Panc1 (cell line): ENCODE measurements around the gene KRTAP5-1.

Experiments used
- CTCF ChIP-seq: fragments of 450-650 bp; IDR thresholded peaks from 2 replicates; pipeline ENCODE4 v1.5.1; 2017; ENCODE audit warnings: mild to moderate bottlenecking
- POLR2AphosphoS5 ChIP-seq: IDR thresholded peaks from 2 replicates; pipeline ENCODE4 v1.6.1; 2012; ENCODE audit warnings: mild to moderate bottlenecking, low read depth, low read length, moderate library complexity
- REST ChIP-seq, 2 experiments: IDR thresholded peaks; 2 replicates each; pipeline ENCODE4 v1.6.1; 2011 to 2012; ENCODE audit warnings: low read depth in 2 of 2, control low read depth in 1 of 2, low read length in 1 of 2, mild to moderate bottlenecking in 1 of 2, moderate library complexity in 1 of 2; ENCODE audit not compliant: insufficient read depth in 1 of 2
- TCF7L2 ChIP-seq: IDR thresholded peaks from 2 replicates; pipeline ENCODE4 v1.6.1; 2011; ENCODE audit warnings: mild to moderate bottlenecking, low read depth, low read length, inconsistent platforms

GRCh38 chr11:1568441-1568911 lies 16.6 kb downstream of the KRTAP5-1 start:
- no peak for TF ChIP-seq CTCF
- TF ChIP-seq POLR2AphosphoS5: no peak
- no peak for TF ChIP-seq REST (IDR thresholded peaks at IDR 0.05; ENCODE audit: insufficient read depth in 1 of 2, low read depth in 2 of 2, low read length in 1 of 2)
- no peak for TF ChIP-seq TCF7L2
